GM19099 (cell line): Measurements from ENCODE around the gene FBXO47.

Experiments used
- POLR2A ChIP-seq: IDR thresholded peaks from 3 replicates; pipeline ENCODE4 v1.6.1; 2011; ENCODE audit warnings: low read depth; ENCODE audit not compliant: insufficient read length; ENCODE audit errors: extremely low read depth

FBXO47 gene

DNA sequence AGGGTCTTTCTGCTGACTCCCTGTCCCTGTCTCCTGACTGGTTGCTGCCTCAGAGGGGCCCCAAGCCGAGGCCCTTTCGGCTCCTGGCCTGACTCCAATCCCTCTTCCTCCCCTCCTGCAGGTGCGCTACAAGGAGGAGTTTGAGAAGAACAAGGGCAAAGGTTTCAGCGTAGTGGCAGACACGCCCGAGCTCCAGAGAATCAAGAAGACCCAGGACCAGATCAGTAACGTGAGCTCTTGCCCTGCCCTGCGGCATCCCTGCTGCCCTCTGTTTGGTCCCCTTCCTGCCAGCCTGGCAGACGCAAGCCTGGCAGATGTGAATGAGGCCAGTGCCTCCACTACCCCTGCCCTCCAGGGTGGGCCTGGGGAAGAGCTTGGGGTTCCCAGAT lies 68.9 kb downstream of the FBXO47 start:
- no peak for TF ChIP-seq POLR2A

DNA sequence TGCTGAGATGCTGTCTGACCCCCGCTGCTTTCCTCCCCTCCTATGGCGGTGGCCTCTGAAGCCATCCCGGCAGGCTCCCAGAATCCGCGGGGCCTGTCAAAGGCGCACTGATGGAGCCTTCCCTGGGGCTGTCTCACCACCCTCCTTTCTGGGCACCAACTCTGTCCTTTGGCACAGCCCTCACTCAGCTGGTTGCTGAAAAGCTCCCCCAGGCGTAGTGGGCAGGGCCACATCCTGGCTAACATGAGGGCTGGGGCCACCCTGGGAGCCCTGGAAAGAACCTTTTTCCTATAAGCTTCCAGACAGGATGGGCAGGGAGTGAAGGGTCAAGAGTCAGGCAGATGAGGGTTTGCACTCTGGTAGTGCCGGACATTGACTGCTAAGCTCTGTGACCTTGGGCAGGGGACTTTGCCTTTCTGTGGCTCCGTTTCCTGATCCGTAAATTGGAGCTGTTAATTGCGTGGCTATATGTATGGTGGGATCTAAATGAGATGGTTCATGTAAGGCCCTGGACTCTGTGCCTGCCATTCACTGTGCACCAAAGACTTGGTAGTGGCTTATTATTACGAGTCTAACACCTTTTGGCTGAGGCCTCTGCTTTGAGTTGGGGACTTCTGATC lies 69.4 kb downstream of the FBXO47 start:
- no peak for TF ChIP-seq POLR2A

DNA sequence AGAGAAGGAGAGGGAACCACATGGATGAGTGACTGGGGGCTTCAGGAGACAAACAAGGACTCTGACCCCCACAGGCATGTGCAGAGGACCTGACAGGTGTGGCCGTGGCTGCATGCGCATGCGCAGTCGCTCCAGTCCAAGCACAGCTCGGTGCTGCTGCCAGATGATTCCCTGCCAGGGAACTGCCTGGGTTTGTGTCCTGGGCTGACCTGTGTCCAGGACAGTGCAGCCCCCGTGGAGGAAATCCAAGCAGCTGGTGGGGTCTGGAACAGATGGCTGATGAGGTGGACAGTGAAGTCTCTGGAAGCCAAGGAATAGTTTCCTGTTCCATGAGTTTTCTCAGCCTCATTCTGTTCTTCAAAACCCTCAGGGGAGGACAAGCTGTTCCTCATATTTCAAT lies 70.0 kb downstream of the FBXO47 start:
- no peak for TF ChIP-seq POLR2A

DNA sequence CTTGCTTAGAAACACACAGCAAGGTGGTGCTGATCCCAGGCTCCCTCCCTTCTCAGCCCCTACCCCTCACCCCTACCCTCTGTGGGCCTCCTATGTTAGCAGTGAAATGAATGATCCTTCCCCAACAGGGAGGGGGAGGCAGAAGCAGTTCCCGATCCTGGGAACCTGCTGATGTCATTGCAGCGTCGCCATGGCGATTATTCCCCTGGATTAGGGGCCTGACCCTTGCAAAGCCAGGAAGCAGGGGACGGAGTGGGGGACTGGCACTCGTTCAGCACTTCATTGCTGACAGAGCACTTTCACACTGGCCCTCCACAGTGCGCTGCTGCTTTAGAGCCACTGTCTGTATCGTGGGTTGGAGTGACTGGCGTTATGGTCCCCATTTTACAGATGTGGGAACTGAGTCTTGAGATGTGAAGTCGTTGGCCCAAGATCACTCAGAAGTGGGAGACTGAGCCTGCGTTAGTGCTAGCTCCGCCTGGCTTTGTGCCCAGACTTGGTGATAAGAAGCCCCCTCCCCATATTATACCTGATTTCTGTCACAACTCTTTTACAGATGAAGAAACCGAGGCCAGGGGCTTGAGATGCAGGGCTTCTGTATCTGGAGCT lies 70.8 kb downstream of the FBXO47 start:
- no peak for TF ChIP-seq POLR2A

DNA sequence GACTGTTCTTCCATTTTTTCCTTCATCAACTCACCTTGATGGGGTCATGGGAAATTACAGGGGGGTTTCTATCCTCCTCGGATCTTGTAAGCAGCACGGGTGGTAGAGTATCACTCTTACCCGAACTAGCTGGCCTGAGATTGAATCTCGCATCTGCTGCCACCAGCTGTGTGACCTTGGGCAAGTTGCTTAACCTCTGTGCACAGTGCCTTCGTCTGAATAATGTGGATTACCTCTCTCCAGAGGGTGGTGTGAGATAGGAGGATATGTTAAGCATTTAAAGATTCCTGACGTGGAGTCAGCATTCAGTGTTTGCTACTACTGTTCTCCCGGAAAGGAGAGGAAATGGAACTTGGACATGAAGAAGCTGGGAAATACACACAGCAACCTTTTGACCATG lies 72.9 kb downstream of the FBXO47 start:
- no peak for TF ChIP-seq POLR2A

DNA sequence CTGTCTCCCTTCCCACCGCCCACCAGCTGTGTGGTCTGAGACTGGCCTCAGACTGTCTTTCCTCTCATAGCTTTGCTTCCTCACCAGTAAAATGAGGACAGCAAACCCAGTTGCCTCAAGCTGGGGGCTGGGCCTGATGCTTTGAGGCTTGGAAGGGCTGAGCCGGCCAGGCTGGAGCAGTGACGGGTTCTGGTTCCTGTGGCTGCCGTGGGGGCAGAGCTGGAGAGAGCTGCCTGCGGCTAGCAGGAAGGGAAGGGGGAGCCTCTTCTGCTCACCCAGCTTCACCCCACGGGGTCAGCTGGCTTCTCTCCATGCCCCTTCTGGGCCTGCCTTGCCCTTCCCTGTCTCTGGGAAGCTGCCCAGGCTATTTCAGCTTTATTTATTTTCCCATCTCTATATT lies 73.6 kb downstream of the FBXO47 start:
- TF ChIP-seq POLR2A = no peak

DNA sequence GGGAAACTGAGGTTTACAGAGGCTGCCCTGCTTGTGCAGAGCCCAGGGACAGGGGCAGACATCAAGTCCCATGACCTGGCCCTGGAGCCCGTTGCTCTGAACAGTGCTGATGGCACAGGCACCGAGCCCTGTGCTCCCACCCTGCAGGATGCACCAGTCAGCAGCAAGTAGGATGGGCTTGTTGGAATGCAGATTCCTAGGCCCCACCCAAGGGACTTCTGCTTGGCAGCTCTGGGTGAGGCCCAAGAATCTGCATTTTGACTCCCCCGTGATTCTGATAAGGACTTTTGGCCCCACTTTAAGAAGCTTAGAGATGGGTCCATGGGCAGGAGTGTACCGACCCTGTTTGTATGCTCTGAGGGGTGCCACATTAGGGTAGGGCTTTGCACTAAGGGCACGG lies 74.1 kb downstream of the FBXO47 start:
- no peak for TF ChIP-seq POLR2A

DNA sequence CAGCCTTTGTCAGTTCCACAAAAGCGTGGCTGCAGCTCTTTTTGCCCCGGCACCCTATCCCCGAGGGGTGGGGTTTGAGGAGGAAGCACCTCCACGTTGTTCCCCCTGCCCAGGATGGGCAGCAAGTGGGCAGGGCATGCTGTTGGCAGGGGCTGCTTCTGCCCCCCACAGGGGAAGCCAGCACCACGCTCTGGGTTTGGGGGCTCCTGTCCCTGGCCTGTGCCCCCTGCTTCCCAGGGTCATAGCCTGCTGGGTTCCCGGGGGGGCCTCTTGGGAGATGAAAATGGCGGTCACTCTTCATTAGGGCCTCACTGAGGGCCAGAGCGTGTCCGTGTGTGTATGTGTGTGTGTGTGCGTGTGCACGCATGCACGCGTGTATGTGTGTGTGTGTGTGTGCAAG lies 74.6 kb downstream of the FBXO47 start:
- TF ChIP-seq POLR2A = no peak

DNA sequence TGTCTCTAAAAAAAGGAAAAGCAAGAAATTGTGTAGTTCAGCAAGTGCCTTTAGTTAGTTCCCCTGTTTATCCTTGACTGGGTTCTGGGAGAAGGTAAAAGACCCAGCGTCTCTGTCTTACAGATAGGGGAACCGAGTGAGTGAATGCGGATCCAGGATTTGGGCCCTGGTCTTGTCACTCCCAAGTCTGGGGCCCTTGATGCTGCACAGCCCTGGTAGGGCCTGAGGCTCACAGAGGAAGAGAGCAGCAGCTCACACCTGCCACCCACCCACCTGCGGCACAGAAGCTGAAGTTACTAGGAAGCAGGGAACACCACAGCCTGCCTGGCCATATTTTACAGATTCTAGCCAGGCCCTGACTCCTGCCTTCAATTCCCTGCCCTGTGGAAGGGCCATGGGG lies 75.1 kb downstream of the FBXO47 start:
- TF ChIP-seq POLR2A = no peak

DNA sequence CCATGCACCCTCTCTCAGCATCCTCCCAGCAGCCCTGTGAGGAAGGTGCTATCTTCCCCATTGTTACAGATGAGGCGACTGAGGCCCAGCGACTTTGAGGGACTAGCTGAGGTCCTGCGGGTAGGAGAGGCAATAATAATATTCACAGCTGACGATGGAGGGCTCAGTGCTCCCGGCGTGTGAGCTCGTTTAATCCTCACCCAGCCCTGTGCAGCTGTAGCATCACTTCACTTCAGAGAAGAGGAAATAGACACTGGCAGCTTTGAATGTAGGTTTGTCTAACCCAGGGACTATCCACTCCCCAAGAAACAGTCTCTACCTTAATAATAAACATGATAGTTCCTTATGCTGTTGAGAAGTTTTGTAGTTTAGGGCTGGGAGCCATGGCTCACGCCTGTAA lies 75.8 kb downstream of the FBXO47 start:
- TF ChIP-seq POLR2A = no peak

DNA sequence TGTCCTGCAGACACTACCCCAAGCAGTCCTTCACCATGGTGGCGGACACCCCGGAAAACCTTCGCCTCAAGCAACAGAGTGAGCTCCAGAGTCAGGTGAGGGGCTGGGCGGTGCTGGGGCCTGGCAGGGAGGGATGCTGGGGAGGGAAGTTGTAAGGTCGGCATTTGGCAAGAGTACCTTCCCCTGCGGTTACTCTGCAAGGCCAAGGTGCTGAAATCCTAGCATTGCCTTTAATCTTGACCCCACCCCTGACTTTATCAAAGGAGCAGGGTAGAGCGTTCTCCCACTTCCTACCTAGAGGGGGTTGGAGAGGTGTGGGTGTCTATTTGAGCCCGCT lies 76.8 kb downstream of the FBXO47 start:
- TF ChIP-seq POLR2A = no peak

DNA sequence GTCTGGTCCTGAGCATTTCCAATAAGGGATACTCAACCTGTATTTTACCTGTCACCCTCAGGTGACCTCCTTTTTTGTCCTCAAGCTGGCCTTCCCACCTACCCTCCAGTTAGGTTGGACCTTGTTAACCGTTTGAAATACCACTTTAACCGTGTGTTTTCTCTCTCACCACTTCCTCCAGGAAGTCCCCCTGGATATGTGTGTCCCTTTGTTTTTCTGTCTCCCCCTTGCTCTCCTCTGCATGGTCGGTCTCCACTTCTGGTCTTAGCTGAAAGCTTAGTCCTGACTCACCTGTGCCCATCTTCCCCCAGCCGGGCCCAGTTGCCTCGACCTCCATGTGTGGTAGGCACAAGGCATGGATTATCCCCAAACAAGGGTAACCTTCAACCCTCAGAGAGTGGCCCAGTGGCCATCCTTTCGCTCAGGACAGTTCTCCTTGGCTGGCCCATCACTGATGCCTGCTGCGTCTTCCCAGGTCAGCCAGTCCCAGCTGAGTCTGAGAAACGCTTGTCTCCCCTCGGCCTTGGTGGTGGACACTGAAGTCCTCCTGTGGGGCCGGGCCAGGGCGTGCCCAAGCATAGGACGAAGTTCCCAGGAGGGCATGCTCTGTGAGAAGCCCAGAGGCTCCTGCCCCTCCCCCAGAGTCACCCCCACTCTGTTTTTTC lies 77.3 kb downstream of the FBXO47 start:
- no peak for TF ChIP-seq POLR2A

DNA sequence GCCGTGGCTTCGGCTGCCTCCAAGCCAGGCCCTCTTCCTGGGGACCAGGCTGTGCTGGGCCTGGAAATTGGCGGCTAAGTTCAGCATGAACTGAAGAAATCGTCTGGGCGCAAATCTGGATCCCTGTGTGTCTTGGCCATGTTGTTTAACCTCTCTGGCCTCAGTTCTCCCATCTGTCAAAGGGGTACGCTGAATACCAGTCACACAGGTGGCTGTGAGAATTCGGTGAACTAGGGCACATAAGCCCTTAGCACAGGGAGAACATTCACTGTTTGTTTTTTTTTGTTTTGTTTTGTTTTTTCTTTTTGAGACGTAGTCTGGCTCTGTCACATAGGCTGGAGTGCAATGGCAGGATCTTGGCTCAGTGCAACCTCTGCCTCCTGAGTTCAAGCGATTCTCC lies 78.4 kb downstream of the FBXO47 start:
- no peak for TF ChIP-seq POLR2A

DNA sequence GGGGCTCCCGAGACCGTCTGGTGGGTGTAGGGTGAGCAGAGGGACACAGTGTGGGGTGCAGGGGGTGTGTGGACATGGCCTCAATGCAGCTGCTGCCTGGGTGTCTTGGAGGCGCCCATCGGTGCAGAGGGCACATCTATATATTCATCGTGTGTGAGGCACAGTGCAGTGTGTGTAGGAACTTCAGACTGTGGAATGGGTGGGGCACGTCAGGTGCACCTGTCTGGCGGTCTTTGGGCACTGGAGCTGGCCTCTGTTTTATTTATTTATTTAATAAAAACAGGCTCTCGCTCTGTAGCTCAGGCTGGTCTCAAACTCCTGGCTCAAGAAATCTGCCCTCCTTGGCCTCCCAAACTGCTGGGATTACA lies 80.6 kb downstream of the FBXO47 start:
- no peak for TF ChIP-seq POLR2A
